Mucosa of descending colon (tissue), 3 donors: ENCODE results near the gene TSPAN32. TPM values are rescaled to one million over a fixed set of nuclear protein-coding genes. Genes with fewer than 3 reads are reported as not detected.

ENCODE experiments used
- ATAC-seq: fragments of 200-7000 bp; cut with Tn5 transposase; one replicate; pipeline ENCODE4 v1.9.1; 2020; ENCODE audit warnings: mild to moderate bottlenecking, moderate library complexity
- DNase-seq, 3 donors: peaks; one replicate each; pipeline ENCODE4 v3.0.0-alpha.2; 2020
- H3K36me3 ChIP-seq: fragments of 200-600 bp; one replicate; pipeline ENCODE4 v1.8.0; 2021; ENCODE audit warnings: low read depth, mild to moderate bottlenecking
- H3K4me1 ChIP-seq: fragments of 200-600 bp; one replicate; pipeline ENCODE4 v1.8.0; 2021; ENCODE audit warnings: low read depth, mild to moderate bottlenecking
- H3K4me3 ChIP-seq: fragments of 200-600 bp; one replicate; pipeline ENCODE4 v1.8.0; 2021; ENCODE audit warnings: mild to moderate bottlenecking
- H3K9me3 ChIP-seq: fragments of 200-600 bp; one replicate; pipeline ENCODE4 v1.8.0; 2021; ENCODE audit warnings: mild to moderate bottlenecking
- CTCF ChIP-seq: fragments of 200-600 bp; IDR thresholded peaks from one replicate; pipeline ENCODE4 v1.8.0; 2022; ENCODE audit warnings: antibody characterized with exemption, mild to moderate bottlenecking
- intact Hi-C, 2 donors: fragments of 100-400 bp; cut with DNase I in 1 of 2; cut with micrococcal nuclease in 1 of 2; formaldehyde crosslinking; loops; one replicate each; pipeline versions ENCODE4 v1.11.0 to v1.11.1; 2022; cut with DNase I, micrococcal nuclease
- total RNA-seq, 3 donors: library from RNA; stranded (reverse); fragmentation: NEBNext Ultra II Directional in 2 of 3; extraction: Animal tissue kit (Norgen Biotek cat#: 25700) in 2 of 3; gene quantifications; one replicate each; pipeline versions ENCODE4 v1.2.1 to v1.2.4, GENCODE V29; 2021 to 2023
- donor health status: DM: no; HTN: no; CAD: no; lungs with moderate emphysema.
- donor health status: DM: no; HTN: no; CAD: no.
- donor health status: DM: no; HTN: yes; CAD: no.

Gene TSPAN32
- total RNA-seq, 3 donors from 2014 or later, result 1.2 to 2.8 (median 2.6) TPM

DNA sequence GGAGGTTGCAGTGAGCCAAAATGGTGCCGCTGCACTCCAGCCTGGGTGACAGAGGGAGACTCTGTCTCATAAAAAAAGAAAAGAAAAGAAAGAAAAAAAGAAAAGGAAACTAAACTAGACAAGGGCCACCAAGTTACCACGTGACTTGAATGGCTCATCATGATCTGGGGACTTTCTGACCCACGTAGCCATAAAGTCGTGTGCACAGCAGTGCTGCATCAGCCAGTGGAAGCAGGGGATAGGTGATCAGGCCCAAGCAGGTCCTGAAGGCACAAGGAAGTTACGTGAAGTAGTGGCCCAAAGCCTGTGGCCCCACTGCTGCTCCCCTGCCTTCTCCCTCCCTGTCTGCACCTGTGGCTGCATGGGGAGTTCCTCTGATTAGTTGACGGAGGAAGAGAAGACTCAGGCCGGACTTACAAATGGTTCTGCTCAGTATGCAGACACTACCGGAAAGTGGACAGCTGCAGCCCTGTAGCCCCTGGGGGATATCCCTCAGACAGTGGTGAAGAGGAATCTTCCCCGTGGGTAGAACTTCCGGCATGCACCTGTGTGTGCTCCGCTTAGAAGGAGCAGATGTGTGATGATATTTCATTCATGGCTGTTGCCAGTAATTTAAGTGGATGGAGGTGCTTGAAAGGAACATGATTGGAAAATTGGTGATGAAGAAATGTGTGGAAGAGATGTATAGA, 57.1 kb downstream of the TSPAN32 start:
- intact Hi-C loops, result no loop called here
- DNase-seq (no peak), ATAC-seq (no peak)
- H3K4me1 ChIP-seq, result no peaks in the 10 kb centered on the region
- no peak for TF ChIP-seq CTCF
- H3K9me3 ChIP-seq, result no peaks in the 10 kb centered on the region
- H3K36me3 ChIP-seq, result no peaks in the 10 kb centered on the region
- H3K4me3 ChIP-seq, result no peak overlapping the region

GRCh38 chr11:2359557-2359956, 57.7 kb downstream of the TSPAN32 start:
- TF ChIP-seq CTCF, result no peak
- ATAC-seq (no peak), DNase-seq (no peak)
- Histone ChIP-seq H3K36me3 (no peaks in the 10 kb centered on the region), H3K9me3 (no peaks in the 10 kb centered on the region), H3K4me1 (no peaks in the 10 kb centered on the region), H3K4me3 (no peak overlapping the region)
- intact Hi-C loops, result no loop called here

DNA sequence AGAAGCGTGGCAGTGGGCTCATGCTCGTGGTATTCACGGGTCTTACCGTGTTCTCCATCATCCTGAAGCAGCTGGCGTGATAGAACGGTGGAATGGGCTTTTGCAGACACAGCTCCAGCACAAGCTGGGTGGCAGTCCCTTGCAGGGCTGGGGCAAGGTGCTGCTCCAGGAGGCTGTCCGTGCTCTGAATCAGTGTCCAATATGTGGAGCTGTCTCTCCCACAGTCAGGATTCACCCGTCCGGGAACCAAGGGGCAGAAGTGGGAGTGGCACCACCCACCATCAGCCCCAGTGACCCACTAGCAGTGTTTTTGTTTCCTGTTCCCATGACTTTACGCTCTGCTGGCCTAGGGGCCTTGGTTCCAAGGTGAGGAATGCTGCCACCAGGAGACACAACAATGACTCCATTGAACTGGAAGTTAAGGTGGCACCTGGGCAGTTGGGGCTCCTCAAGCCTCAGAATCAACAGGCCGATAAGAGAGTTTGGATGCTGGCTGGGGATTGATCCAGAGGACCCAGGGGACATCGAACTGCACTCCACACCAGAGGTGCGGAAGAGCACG, 58.3 kb downstream of the TSPAN32 start:
- no peak for DNase-seq
- Histone ChIP-seq H3K4me1 (no peaks in the 10 kb centered on the region), H3K36me3 (no peaks in the 10 kb centered on the region), H3K4me3 (no peak overlapping the region), H3K9me3 (no peaks in the 10 kb centered on the region)
- ATAC-seq, result no peak
- TF ChIP-seq CTCF, result no peak
- intact Hi-C loops, result no loop called here

DNA sequence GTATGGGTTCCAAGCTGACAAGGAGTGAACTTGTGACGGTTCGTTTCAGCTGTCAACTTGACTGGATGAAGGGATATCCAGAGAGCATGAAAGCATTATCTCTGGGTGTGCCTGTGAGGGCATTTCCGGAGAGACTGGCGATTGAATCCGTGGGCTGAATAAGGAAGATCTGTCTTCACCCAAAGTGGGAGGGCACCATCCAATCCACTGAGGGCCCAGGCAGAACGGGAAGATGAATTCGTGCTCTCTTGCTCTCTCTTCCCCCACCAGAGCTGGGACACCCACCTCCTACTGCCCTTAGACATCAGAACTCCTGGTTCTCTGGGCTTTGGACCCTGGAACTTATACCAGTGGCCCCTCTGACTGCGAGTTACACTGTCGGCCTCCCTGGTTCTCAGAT, 59.8 kb downstream of the TSPAN32 start:
- no peak for ATAC-seq
- intact Hi-C loops, result no loop called here
- H3K36me3 ChIP-seq, result no peaks in the 10 kb centered on the region
- H3K4me1 ChIP-seq, result no peaks in the 10 kb centered on the region
- no peaks in the 10 kb centered on the region for H3K9me3 ChIP-seq
- DNase-seq, result no peak
- TF ChIP-seq CTCF, result no peak
- H3K4me3 ChIP-seq, result no peak overlapping the region

DNA sequence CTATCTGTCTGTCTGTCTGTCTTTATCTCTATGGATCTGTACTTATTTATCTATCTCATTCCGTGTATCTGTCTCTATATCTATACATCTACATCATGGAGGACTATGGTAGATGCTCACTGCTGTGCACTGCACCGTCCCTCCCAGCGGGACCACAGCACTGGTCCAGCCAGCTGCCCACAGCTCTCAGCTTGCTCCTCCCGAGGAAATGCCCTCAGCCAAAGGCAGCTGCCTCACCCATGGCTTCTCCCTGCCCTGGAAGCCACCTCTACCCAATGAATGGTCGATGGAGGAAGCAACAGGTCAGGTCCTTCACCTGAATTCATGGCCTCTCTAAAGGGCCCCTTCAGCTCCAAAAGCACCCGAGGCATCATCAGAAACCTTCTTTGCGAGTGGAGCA, 60.6 kb downstream of the TSPAN32 start:
- Histone ChIP-seq H3K4me3 (no peak overlapping the region), H3K36me3 (no peaks in the 10 kb centered on the region), H3K9me3 (no peaks in the 10 kb centered on the region), H3K4me1 (no peaks in the 10 kb centered on the region)
- TF ChIP-seq CTCF, result no peak
- ATAC-seq (no peak), DNase-seq (no peak)
- intact Hi-C loops, result loop anchor here in 1 of 2 donors (2.0 kb wide), 1 partner anchor 42 kb away; no protein-coding TSS in a partner anchor
